ENCODE results near the gene MXRA8.

MXRA8 gene

GRCh38 chr1:1343811-1344421 lies 14.4 kb downstream of the MXRA8 start:
- H3K4me3 Mint-ChIP-seq: no peak overlapping the region
- H3K27ac Mint-ChIP-seq: no peak overlapping the region
- no peaks in the 10 kb centered on the region for H3K9me3 Mint-ChIP-seq
- H3K36me3 Mint-ChIP-seq (ENCODE audit: low read depth): peaks cover 12% of the 10 kb centered on the region
- H3K27me3 Mint-ChIP-seq (ENCODE audit: low read depth): no peaks in the 10 kb centered on the region
- peaks cover 8% of the 10 kb centered on the region for H3K4me1 Mint-ChIP-seq (ENCODE audit: low read depth)

GRCh38 chr1:1342584-1343115 lies 15.7 kb downstream of the MXRA8 start:
- H3K36me3 Mint-ChIP-seq (ENCODE audit: low read depth): peaks cover 15% of the 10 kb centered on the region
- peaks cover 8% of the 10 kb centered on the region for H3K4me1 Mint-ChIP-seq (ENCODE audit: low read depth)
- no peaks in the 10 kb centered on the region for H3K9me3 Mint-ChIP-seq
- no peaks in the 10 kb centered on the region for H3K27me3 Mint-ChIP-seq (ENCODE audit: low read depth)
- no peak overlapping the region for H3K27ac Mint-ChIP-seq
- H3K4me3 Mint-ChIP-seq: no peak overlapping the region

GRCh38 chr1:1342061-1342562 lies 16.2 kb downstream of the MXRA8 start:
- no peaks in the 10 kb centered on the region for H3K27me3 Mint-ChIP-seq (ENCODE audit: low read depth)
- no peak overlapping the region for H3K4me3 Mint-ChIP-seq
- H3K4me1 Mint-ChIP-seq (ENCODE audit: low read depth): peaks cover 5% of the 10 kb centered on the region
- H3K27ac Mint-ChIP-seq: no peak overlapping the region
- H3K36me3 Mint-ChIP-seq (ENCODE audit: low read depth): peaks cover 15% of the 10 kb centered on the region
- H3K9me3 Mint-ChIP-seq: no peaks in the 10 kb centered on the region

DNA sequence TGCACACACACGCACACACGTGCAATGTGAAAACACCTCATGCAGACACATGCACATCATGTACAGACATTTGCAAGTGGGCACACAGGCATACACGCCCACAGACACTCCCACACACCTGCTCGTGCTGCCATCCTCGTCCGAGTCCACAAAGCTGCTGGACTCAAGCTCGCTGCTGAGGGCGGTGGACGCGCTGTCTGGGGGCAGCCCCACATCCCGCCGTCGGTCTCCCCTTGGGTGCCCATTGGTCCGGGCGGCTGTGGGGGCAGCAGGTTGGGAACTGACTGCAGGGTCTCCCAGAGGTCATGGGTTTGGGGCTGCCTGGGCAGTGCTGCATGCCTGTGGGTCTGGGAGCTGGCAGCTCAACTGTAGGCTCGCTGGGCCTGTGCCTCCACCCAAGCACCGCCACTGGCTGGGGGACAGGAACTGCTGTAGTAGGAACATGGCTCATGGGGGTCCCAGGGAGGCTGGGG lies 16.8 kb downstream of the MXRA8 start:
- no peaks in the 10 kb centered on the region for H3K9me3 Mint-ChIP-seq
- H3K27ac Mint-ChIP-seq: no peak overlapping the region
- H3K36me3 Mint-ChIP-seq (ENCODE audit: low read depth): peaks cover 15% of the 10 kb centered on the region
- H3K4me3 Mint-ChIP-seq: no peak overlapping the region
- H3K27me3 Mint-ChIP-seq (ENCODE audit: low read depth): no peaks in the 10 kb centered on the region
- no peaks in the 10 kb centered on the region for H3K4me1 Mint-ChIP-seq (ENCODE audit: low read depth)

DNA sequence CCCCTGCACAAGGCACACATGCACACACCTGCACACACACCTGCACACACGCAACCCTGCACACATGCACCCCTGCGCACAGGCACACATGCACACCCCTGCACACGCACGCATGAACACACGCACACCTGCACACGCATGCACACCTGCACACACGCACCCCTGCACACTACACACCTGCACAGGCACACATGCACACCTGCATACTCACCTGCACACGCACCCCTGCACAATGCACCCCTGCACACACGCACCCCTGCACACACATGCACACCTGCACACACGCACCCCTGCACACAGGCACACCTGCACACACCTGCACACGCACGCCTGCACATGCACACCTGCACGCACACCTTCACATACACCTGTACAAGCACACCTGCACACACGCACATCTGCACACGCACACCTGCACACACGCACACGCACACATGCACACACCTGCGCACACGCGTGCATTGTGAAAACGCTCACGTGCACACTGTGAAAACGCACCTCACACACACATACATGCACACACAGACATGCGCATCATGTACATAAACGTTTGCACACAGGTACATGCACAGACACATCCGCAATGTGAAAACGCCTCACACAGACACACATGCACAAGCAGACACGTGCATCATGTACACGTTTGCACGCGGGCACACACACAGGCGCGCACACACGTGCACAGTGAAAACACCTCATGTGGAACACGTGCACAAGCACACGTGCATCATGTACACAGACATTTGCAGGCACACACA lies 17.4 kb downstream of the MXRA8 start:
- Mint-ChIP-seq H3K27me3 (ENCODE audit: low read depth) (no peaks in the 10 kb centered on the region), H3K27ac (no peak overlapping the region), H3K36me3 (ENCODE audit: low read depth) (peaks cover 15% of the 10 kb centered on the region), H3K9me3 (no peaks in the 10 kb centered on the region), H3K4me1 (ENCODE audit: low read depth) (no peaks in the 10 kb centered on the region), H3K4me3 (no peak overlapping the region)

GRCh38 chr1:1340185-1340584 lies 18.2 kb downstream of the MXRA8 start:
- no peak overlapping the region for H3K4me3 Mint-ChIP-seq
- H3K27ac Mint-ChIP-seq: no peak overlapping the region
- H3K9me3 Mint-ChIP-seq: no peaks in the 10 kb centered on the region
- H3K36me3 Mint-ChIP-seq (ENCODE audit: low read depth): peaks cover 15% of the 10 kb centered on the region
- no peaks in the 10 kb centered on the region for H3K27me3 Mint-ChIP-seq (ENCODE audit: low read depth)
- H3K4me1 Mint-ChIP-seq (ENCODE audit: low read depth): no peaks in the 10 kb centered on the region

DNA sequence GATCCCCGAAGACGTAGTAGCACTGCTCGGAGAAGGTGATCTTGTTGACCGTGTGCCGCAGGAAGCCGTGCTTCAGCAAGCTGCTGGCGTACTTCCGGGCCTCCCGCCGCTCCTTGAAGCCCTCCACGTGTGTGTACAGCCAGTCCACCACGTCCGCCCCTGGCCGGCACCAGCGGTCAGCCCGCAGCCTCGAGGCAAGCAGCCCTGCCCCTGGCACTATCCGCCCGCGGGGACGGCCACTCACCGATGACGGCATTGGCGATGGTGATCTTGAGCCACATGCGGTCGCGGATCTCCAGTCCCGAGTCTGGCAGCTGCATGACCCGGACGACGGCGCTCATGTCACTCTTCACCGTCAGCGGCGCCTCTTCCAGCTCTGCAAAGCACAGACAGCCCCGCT lies 20.1 kb downstream of the MXRA8 start:
- Mint-ChIP-seq H3K4me3 (no peak overlapping the region), H3K4me1 (ENCODE audit: low read depth) (no peaks in the 10 kb centered on the region), H3K9me3 (no peaks in the 10 kb centered on the region), H3K36me3 (ENCODE audit: low read depth) (peaks cover 15% of the 10 kb centered on the region), H3K27ac (no peak overlapping the region), H3K27me3 (ENCODE audit: low read depth) (no peaks in the 10 kb centered on the region)

DNA sequence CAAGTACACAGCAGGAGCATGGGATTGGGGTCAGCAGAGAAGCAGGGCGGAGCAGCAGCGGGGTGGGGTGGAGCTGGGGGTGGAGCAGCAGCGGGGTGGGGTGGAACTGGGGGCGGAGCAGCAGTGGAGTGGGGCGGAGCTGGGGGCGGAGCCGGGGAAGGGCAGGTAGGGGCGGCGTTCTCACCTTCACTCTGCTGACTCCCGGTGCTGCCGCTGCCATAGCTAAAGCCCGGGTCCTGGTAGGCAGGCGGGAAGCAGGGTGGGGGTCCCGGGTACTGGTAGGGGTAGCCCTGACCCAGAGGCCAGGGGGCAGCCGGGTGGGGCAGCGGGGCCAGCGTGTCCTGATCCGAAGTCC lies 20.6 kb downstream of the MXRA8 start:
- Mint-ChIP-seq H3K36me3 (ENCODE audit: low read depth) (peaks cover 15% of the 10 kb centered on the region), H3K4me3 (no peak overlapping the region), H3K9me3 (no peaks in the 10 kb centered on the region), H3K4me1 (ENCODE audit: low read depth) (no peaks in the 10 kb centered on the region), H3K27ac (no peak overlapping the region), H3K27me3 (ENCODE audit: low read depth) (no peaks in the 10 kb centered on the region)

GRCh38 chr1:1336931-1337792 lies 21.2 kb downstream of the MXRA8 start:
- Mint-ChIP-seq H3K4me3 (no peak overlapping the region), H3K36me3 (ENCODE audit: low read depth) (peaks cover 15% of the 10 kb centered on the region), H3K9me3 (no peaks in the 10 kb centered on the region), H3K27ac (no peak overlapping the region), H3K27me3 (ENCODE audit: low read depth) (no peaks in the 10 kb centered on the region), H3K4me1 (ENCODE audit: low read depth) (no peaks in the 10 kb centered on the region)

- Mint-ChIP-seq H3K4me3 (no peak overlapping the region), H3K4me1 (ENCODE audit: low read depth) (no peaks in the 10 kb centered on the region), H3K27me3 (ENCODE audit: low read depth) (no peaks in the 10 kb centered on the region), H3K9me3 (no peaks in the 10 kb centered on the region), H3K27ac (no peak overlapping the region), H3K36me3 (ENCODE audit: low read depth) (peaks cover 14% of the 10 kb centered on the region)
Observed at GRCh38 chr1:1336446-1336845, 21.9 kb downstream of the MXRA8 start.

DNA sequence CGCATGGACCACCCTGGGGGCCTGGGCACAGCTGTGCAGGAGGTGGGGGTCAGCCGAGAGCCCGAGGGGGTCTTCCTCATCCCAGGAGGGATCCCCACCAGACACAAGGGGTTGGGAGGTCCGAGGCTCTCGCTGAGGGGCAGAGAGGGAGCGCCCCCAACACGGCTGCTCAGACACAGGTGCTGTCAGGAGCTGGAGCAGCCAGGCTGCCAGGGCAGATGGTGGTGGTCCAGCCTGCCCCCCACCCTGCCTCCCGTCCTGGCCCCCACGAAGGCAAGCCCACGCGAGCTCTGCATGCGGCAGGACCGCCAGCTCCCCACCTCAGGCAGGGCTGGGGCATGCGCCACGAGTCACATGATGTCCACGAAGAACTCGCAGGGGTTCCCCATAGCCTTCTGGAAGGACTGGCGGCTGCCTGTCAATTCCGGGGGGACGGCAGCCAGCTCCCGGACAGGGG lies 22.5 kb downstream of the MXRA8 start:
- no peak overlapping the region for H3K4me3 Mint-ChIP-seq
- H3K36me3 Mint-ChIP-seq (ENCODE audit: low read depth): peaks cover 8% of the 10 kb centered on the region
- no peaks in the 10 kb centered on the region for H3K27me3 Mint-ChIP-seq (ENCODE audit: low read depth)
- H3K4me1 Mint-ChIP-seq (ENCODE audit: low read depth): no peaks in the 10 kb centered on the region
- H3K9me3 Mint-ChIP-seq: no peaks in the 10 kb centered on the region
- H3K27ac Mint-ChIP-seq: no peak overlapping the region

DNA sequence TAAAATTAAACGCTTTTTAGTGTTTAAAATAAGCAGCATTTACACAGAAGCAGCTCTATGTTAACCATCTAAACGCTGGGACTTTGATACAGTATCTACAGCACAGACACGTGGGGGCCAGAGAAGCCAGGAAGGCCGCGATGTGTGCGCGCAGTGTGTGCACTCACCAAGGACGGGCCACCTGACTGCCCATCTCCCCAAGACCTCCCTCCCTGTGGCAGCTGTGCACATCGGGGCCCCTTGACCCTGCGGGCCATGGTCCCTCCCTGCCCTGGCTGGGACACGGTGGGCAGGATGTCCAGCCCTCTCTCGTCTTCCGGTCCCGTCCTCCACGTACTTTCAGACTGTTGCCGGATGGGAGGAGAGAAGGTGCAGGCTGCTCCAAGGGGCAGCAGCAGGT lies 23.1 kb downstream of the MXRA8 start:
- no peaks in the 10 kb centered on the region for H3K4me1 Mint-ChIP-seq (ENCODE audit: low read depth)
- no peak overlapping the region for H3K4me3 Mint-ChIP-seq
- H3K27me3 Mint-ChIP-seq (ENCODE audit: low read depth): no peaks in the 10 kb centered on the region
- no peaks in the 10 kb centered on the region for H3K9me3 Mint-ChIP-seq
- H3K36me3 Mint-ChIP-seq (ENCODE audit: low read depth): peaks cover 5% of the 10 kb centered on the region
- no peak overlapping the region for H3K27ac Mint-ChIP-seq

DNA sequence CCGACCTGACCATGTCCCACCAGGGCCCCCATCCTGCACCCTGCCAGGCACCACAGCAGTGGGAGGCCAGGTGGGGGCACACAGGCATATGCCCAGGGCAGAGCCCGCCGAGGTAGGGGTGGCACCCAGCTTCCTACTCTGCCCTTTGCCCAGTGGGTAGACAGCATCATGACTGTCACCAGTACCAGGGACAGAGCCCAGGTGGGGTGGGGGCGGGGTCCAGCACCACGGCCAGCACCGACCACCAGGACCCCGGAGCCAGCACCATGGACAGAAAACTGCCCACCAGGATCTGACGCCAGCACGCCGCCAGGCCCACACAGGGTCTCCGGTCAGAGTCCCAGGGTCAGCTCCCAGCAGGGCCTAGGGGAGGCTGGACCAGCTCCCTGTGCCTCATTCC lies 23.5 kb downstream of the MXRA8 start:
- Mint-ChIP-seq H3K36me3 (ENCODE audit: low read depth) (peaks cover 6% of the 10 kb centered on the region), H3K27me3 (ENCODE audit: low read depth) (no peaks in the 10 kb centered on the region), H3K27ac (no peak overlapping the region), H3K4me1 (ENCODE audit: low read depth) (peaks cover 1% of the 10 kb centered on the region), H3K9me3 (no peaks in the 10 kb centered on the region), H3K4me3 (no peak overlapping the region)

DNA sequence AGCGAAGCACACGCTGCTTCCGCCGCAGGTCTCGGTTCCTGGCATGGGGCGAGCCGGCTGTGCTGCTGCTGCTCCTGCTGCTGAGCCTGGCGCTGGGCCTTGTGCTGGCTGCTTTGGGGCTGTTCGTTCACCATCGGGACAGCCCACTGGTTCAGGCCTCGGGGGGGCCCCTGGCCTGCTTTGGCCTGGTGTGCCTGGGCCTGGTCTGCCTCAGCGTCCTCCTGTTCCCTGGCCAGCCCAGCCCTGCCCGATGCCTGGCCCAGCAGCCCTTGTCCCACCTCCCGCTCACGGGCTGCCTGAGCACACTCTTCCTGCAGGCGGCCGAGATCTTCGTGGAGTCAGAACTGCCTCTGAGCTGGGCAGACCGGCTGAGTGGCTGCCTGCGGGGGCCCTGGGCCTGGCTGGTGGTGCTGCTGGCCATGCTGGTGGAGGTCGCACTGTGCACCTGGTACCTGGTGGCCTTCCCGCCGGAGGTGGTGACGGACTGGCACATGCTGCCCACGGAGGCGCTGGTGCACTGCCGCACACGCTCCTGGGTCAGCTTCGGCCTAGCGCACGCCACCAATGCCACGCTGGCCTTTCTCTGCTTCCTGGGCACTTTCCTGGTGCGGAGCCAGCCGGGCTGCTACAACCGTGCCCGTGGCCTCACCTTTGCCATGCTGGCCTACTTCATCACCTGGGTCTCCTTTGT lies 24.7 kb downstream of the MXRA8 start:
- Mint-ChIP-seq H3K4me3 (no peak overlapping the region), H3K4me1 (ENCODE audit: low read depth) (peaks cover 3% of the 10 kb centered on the region), H3K27ac (no peak overlapping the region), H3K36me3 (ENCODE audit: low read depth) (peaks cover 3% of the 10 kb centered on the region), H3K9me3 (no peaks in the 10 kb centered on the region), H3K27me3 (ENCODE audit: low read depth) (no peaks in the 10 kb centered on the region)
